ENCODE measurements around the gene SLC22A16.

DNA sequence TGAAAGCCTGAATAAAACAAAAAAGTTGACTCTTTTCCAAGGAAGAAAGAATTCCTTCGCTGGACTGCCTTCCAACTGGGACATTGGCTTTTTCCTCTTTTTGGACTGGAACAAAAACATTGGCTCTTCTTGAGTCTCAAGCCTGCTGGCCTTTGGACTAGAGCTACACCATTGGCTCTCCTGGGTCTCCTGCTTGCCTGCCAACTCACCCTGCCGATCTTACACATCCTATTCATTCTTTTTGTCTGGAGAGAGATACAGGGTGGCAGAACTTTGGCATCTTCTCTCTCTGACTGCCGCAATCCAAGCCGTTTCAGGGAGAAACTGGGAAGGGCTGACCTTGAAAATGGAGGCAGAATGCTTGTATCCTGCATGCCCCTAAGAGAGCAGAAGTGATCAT, 81.2 kb downstream of the SLC22A16 start:
- TF ChIP-seq, protein P1, sequence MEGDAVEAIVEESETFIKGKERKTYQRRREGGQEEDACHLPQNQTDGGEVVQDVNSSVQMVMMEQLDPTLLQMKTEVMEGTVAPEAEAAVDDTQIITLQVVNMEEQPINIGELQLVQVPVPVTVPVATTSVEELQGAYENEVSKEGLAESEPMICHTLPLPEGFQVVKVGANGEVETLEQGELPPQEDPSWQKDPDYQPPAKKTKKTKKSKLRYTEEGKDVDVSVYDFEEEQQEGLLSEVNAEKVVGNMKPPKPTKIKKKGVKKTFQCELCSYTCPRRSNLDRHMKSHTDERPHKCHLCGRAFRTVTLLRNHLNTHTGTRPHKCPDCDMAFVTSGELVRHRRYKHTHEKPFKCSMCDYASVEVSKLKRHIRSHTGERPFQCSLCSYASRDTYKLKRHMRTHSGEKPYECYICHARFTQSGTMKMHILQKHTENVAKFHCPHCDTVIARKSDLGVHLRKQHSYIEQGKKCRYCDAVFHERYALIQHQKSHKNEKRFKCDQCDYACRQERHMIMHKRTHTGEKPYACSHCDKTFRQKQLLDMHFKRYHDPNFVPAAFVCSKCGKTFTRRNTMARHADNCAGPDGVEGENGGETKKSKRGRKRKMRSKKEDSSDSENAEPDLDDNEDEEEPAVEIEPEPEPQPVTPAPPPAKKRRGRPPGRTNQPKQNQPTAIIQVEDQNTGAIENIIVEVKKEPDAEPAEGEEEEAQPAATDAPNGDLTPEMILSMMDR (conservative IDR thresholded peaks at IDR 0.05) = no peak
- no peak for TF ChIP-seq EZH2 (IDR thresholded peaks at IDR 0.05; ENCODE audit: low read depth)

Data from PC-9 (cell line).